OCI-LY7 (cell line): ENCODE results near the gene TLCD2.

Experiments
- CTCF ChIP-seq: fragments of 200-600 bp; sonication (generic); conservative IDR thresholded peaks from 2 replicates; pipeline ENCODE4 v1.5.1; 2014; ENCODE audit warnings: mild to moderate bottlenecking, antibody characterized with exemption, low read length, moderate library complexity, mixed read lengths
- EZH2phosphoT487 ChIP-seq: fragments of 200-600 bp; sonication (generic); IDR thresholded peaks from 2 replicates; pipeline ENCODE4 v1.6.1; 2018; ENCODE audit warnings: low read depth, borderline replicate concordance, mild to moderate bottlenecking, mixed run types, antibody characterized with exemption, low read length, moderate library complexity, mixed read lengths

- TF ChIP-seq CTCF (no peak), EZH2phosphoT487 (no peak)
Observed at GRCh38 chr17:1658100-1658499, 52.1 kb downstream of the TLCD2 start.
